Left ventricle myocardium inferior (tissue), 1 donor: ENCODE results near the gene SLC43A3. TPM values are rescaled to one million over a fixed set of nuclear protein-coding genes. Genes with fewer than 3 reads are reported as not detected.
"Not testable (repeated sequence)": the region's sequence is repeated elsewhere in the genome, so short reads cannot be mapped to it uniquely, and the experiment has no call there.

Experiments
- DNase-seq: peaks from one replicate; pipeline ENCODE4 v3.0.0-alpha.2; 2020
- H3K27ac ChIP-seq: fragments of 200-600 bp; replicated peaks from 2 replicates; pipeline ENCODE4 v1.8.0; 2021
- H3K27me3 ChIP-seq: fragments of 200-600 bp; 2 replicates; pipeline ENCODE4 v1.8.0; 2021; ENCODE audit warnings: low read depth
- H3K36me3 ChIP-seq: fragments of 200-600 bp; 2 replicates; pipeline ENCODE4 v1.8.0; 2021
- H3K4me1 ChIP-seq: fragments of 200-600 bp; 2 replicates; pipeline ENCODE4 v1.8.0; 2021
- H3K4me3 ChIP-seq: fragments of 200-600 bp; 2 replicates; pipeline ENCODE4 v1.8.0; 2021; ENCODE audit warnings: mild to moderate bottlenecking, moderate library complexity
- H3K9me3 ChIP-seq: fragments of 200-600 bp; replicated peaks from 2 replicates; pipeline ENCODE4 v1.8.0; 2021
- intact Hi-C: fragments of 100-400 bp; cut with micrococcal nuclease; formaldehyde crosslinking; loops from one replicate; pipeline ENCODE4 v1.11.0; 2022
- total RNA-seq: library from RNA; stranded (reverse); fragmentation: NEBNext Ultra II Directional; extraction: Animal tissue kit (Norgen Biotek cat#: 25700); gene quantifications from one replicate; pipeline ENCODE4 v1.2.1, GENCODE V29; 2021
- TF ChIP-seq, protein P1 (sequence below): fragments of 200-600 bp; IDR thresholded peaks from 2 replicates; pipeline ENCODE4 v1.8.0; 2021; ENCODE audit warnings: antibody characterized with exemption, mild to moderate bottlenecking, borderline replicate concordance
- donor health status: DM: no; HTN: yes; CAD: no; lungs with severe emphysema.

Gene SLC43A3
- total RNA-seq, 1 donor from 2014 or later, result 21.0 TPM

DNA sequence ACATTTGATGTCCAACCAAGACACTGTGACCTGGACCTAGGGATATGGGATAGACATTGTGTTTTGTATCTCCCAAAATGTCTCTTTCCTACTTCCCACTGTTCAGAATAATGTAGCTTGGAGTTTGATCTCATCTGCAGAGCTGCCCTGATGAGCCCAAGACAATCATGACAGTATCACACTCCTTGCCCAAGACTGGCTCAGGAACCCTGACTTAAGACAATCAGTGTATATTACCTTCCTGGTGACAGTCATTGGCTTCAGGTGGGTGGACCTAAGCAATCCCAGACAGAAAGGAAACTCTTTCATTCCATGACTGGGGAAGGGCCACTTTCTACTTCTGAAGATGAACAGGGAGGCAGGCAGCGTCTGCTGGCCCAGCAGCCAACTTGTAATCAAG lies 19.1 kb upstream of the SLC43A3 start:
- DNase-seq, result no peak
- Histone ChIP-seq H3K27ac (no peak overlapping the region), H3K36me3 (no peaks in the 10 kb centered on the region), H3K9me3 (no peaks in the 10 kb centered on the region), H3K4me3 (no peak overlapping the region), H3K4me1 (no peaks in the 10 kb centered on the region), H3K27me3 (peaks cover 4% of the 10 kb centered on the region)
- intact Hi-C loops, result no loop called here
- TF ChIP-seq, protein P1, sequence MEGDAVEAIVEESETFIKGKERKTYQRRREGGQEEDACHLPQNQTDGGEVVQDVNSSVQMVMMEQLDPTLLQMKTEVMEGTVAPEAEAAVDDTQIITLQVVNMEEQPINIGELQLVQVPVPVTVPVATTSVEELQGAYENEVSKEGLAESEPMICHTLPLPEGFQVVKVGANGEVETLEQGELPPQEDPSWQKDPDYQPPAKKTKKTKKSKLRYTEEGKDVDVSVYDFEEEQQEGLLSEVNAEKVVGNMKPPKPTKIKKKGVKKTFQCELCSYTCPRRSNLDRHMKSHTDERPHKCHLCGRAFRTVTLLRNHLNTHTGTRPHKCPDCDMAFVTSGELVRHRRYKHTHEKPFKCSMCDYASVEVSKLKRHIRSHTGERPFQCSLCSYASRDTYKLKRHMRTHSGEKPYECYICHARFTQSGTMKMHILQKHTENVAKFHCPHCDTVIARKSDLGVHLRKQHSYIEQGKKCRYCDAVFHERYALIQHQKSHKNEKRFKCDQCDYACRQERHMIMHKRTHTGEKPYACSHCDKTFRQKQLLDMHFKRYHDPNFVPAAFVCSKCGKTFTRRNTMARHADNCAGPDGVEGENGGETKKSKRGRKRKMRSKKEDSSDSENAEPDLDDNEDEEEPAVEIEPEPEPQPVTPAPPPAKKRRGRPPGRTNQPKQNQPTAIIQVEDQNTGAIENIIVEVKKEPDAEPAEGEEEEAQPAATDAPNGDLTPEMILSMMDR, result no peak

DNA sequence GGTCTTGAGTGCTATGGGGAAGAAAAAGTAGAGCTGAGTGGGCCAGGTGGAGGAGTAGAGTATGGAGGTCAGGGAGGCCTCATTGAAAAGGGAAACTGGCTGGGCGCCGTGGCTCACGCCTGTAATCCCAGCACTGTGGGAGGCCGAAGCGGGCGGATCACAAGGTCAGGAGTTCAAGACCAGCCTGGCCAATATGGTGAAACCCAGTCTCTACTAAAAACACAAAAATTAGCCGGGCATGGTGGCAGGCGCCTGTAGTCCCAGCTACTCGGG lies 18.1 kb upstream of the SLC43A3 start:
- DNase-seq, H3K9me3 ChIP-seq, H3K27ac ChIP-seq, intact Hi-C loops, H3K4me1 ChIP-seq, H3K4me3 ChIP-seq, H3K27me3 ChIP-seq, H3K36me3 ChIP-seq: not testable (repeated sequence)

DNA sequence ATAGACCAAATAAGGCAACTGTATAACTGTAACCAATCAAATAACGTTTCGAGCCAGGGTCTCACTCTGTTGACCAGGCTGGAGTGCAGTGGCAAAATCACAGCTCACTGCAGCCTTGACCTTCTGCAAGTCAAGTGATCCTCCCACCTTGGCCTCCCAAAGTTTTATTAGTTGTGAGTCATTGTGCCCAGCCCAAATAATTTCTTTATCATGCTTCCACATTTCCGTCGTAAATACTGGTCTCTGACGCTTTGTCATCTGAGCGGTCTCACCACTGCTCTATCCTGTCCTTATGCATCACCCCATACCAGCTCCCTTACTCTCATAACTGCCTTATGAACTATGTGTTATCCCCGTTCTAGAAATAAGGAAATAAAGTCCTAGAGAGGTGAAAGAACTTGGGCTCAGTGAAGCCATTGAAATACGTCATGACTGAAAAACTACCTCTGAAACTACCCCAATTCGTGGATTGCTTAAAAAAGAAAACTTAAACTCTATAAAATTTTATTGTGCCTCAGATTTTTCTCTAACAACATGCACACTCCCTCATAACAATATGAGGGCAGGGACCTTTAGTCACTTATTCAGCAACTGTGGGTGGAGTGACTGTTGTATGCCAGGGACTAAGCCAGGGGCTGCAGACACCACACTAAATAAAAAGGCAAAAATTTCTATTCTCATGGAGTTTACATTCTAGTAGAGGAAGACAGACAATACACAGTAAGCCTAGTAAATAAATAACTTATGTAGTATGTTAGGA lies 17.6 kb upstream of the SLC43A3 start:
- intact Hi-C loops, result no loop called here
- Histone ChIP-seq H3K4me3 (no peak overlapping the region), H3K27me3 (no peaks in the 10 kb centered on the region), H3K36me3 (no peaks in the 10 kb centered on the region), H3K27ac (no peak overlapping the region), H3K4me1 (no peaks in the 10 kb centered on the region), H3K9me3 (no peaks in the 10 kb centered on the region)
- DNase-seq, result no peak
- TF ChIP-seq, protein P1, result no peak

DNA sequence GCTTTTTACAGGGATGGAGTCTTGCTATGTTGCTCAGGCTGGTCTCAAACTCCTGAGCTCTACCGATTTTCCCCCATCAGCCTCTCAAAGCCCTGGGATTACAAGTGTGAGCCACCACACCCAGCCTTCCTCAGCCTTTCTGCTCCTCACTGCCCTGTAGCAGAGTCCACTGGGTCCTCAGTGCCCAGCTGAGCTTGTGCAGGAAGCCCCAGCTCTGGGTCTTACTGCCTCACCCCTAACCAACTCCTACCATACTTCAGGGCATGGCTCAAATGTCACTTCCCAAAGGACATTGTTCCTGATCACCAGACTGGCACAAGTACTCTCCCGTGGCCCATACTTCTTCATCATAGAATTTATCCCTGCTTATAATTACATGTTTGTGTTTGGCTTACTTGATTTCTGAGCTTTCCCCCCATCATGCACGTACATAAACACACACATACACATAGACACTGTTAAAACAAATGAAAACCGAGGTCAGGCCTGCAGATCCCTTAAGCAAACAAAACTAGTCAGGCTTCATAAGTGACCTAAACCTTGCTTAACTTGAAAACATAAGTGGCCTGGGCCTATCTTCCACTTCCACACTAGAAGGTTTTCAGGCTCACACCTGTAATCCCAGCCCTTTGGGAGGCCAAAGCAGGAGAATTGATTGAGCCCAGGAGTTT lies 14.0 kb upstream of the SLC43A3 start:
- H3K27me3 ChIP-seq, result no peaks in the 10 kb centered on the region
- TF ChIP-seq, protein P1, result no peak
- intact Hi-C loops, result no loop called here
- H3K36me3 ChIP-seq, result no peaks in the 10 kb centered on the region
- no peaks in the 10 kb centered on the region for H3K9me3 ChIP-seq
- no peak overlapping the region for H3K4me3 ChIP-seq
- H3K4me1 ChIP-seq, result no peaks in the 10 kb centered on the region
- H3K27ac ChIP-seq, result no peak overlapping the region
- no peak for DNase-seq

DNA sequence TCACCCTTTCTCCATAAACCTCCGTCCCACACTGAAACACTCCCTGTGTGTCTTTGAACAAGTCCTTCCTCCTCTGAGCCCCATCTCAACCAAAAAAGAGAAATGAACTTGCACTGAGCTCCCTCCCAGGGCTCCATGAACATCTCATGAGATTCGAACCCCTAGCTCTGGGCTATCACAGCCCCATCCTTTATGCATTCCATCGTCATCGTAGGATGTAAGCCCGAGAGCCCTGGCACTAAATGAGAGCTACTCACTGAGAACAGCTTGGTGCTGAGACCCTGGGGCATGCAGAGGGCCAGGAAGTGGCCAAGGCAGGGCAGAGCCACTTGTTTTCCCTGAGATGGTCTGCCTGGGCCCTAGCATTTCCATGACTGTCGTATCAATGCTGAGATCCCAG lies 12.9 kb upstream of the SLC43A3 start:
- no peaks in the 10 kb centered on the region for H3K36me3 ChIP-seq
- H3K4me3 ChIP-seq, result no peak overlapping the region
- no peaks in the 10 kb centered on the region for H3K9me3 ChIP-seq
- DNase-seq, result no peak
- no peaks in the 10 kb centered on the region for H3K4me1 ChIP-seq
- intact Hi-C loops, result no loop called here
- no peak overlapping the region for H3K27ac ChIP-seq
- H3K27me3 ChIP-seq, result no peaks in the 10 kb centered on the region
- TF ChIP-seq, protein P1, result no peak
